Breast epithelium (tissue), 3 donors: Measurements from ENCODE around the gene SLC44A1.

Experiments
- CTCF ChIP-seq, 3 donors: fragments of 450-650 bp; IDR thresholded peaks; one replicate each; pipeline ENCODE4 v1.5.1; 2016 to 2017; ENCODE audit warnings: antibody characterized with exemption in 3 of 3, mild to moderate bottlenecking in 3 of 3, moderate library complexity in 3 of 3
- POLR2A ChIP-seq: fragments of 450-650 bp; IDR thresholded peaks from one replicate; pipeline ENCODE4 v1.6.1; 2016; ENCODE audit warnings: antibody characterized with exemption, mild to moderate bottlenecking, moderate library complexity

GRCh38 chr9:105299190-105299854 is 54.9 kb downstream of the SLC44A1 start:
- no peak for TF ChIP-seq CTCF (IDR thresholded peaks at IDR 0.05)
- TF ChIP-seq POLR2A: no peak
